Panc1 (cell line): ENCODE data around the gene SDK2. TPM values are rescaled to one million over a fixed set of nuclear protein-coding genes. Genes with fewer than 3 reads are reported as not detected.

Experiments
- ATAC-seq: fragments of 200-7000 bp; cut with Tn5 transposase; 2 replicates; pipeline ENCODE4 v1.9.1; 2020; ENCODE audit warnings: mild to moderate bottlenecking, moderate library complexity
- BruUV-seq: library from RNA; stranded (reverse); fragments of 400-500 nt; replicated peaks from 2 replicates; lab custom pipeline; 2021; lab: Mats Ljungman, UMichigan
- CTCF ChIA-PET: fragments of 300-600 bp; sonication (Branson Sonifier 250); formaldehyde crosslinking; loops from one replicate; lab custom pipeline; 2022; ENCODE audit warnings: antibody characterized with exemption; lab: Charles Lee
- POLR2A ChIA-PET: fragments of 300-600 bp; sonication (Branson Sonifier 250); formaldehyde crosslinking; loops from one replicate; lab custom pipeline; 2022; ENCODE audit warnings: antibody characterized with exemption; lab: Charles Lee
- DNase-seq: peaks from one replicate; pipeline ENCODE4 v3.0.0-alpha.2; 2010; ENCODE audit warnings: low read depth, low spot score
- H3K27ac ChIP-seq: 2 replicates; pipeline ENCODE4 v1.5.1; 2011; ENCODE audit warnings: mild to moderate bottlenecking, low read length, inconsistent platforms
- H3K27me3 ChIP-seq: fragments of 200-500 bp; sonication (Bioruptor generic); 2 replicates; pipeline ENCODE4 v1.6.0; 2014; ENCODE audit warnings: low read length, inconsistent platforms; ENCODE audit not compliant: control insufficient read depth, insufficient read depth
- H3K36me3 ChIP-seq: fragments of 200-500 bp; sonication (Bioruptor generic); 2 replicates; pipeline ENCODE4 v1.5.1; 2014; ENCODE audit warnings: inconsistent platforms, mild to moderate bottlenecking, low read length, moderate library complexity; ENCODE audit not compliant: control insufficient read depth, insufficient read depth
- H3K4me1 ChIP-seq: 2 replicates; pipeline ENCODE4 v1.5.1; 2011; ENCODE audit warnings: inconsistent platforms, mild to moderate bottlenecking, low read length, moderate library complexity; ENCODE audit not compliant: control insufficient read depth, insufficient read depth
- H3K4me3 ChIP-seq, 2 experiments: 2 replicates each; pipeline ENCODE4 v1.5.1; 2011 to 2012; ENCODE audit warnings: low read depth in 2 of 2, low read length in 2 of 2, mild to moderate bottlenecking in 2 of 2, inconsistent platforms in 1 of 2, moderate library complexity in 1 of 2
- H3K9me3 ChIP-seq: fragments of 200-500 bp; sonication (Bioruptor generic); 2 replicates; pipeline ENCODE4 v1.5.1; 2014; ENCODE audit warnings: low read depth, mild to moderate bottlenecking, inconsistent platforms, low read length, moderate library complexity; ENCODE audit not compliant: control insufficient read depth, insufficient read depth
- CTCF ChIP-seq: fragments of 450-650 bp; IDR thresholded peaks from 2 replicates; pipeline ENCODE4 v1.5.1; 2017; ENCODE audit warnings: mild to moderate bottlenecking
- POLR2AphosphoS5 ChIP-seq: IDR thresholded peaks from 2 replicates; pipeline ENCODE4 v1.6.1; 2012; ENCODE audit warnings: mild to moderate bottlenecking, low read depth, low read length, moderate library complexity
- SIN3A ChIP-seq: IDR thresholded peaks from 2 replicates; pipeline ENCODE4 v1.6.1; 2012; ENCODE audit warnings: low read depth, mild to moderate bottlenecking, low read length, moderate library complexity, borderline replicate concordance; ENCODE audit not compliant: insufficient read depth
- TCF7L2 ChIP-seq: IDR thresholded peaks from 2 replicates; pipeline ENCODE4 v1.6.1; 2011; ENCODE audit warnings: mild to moderate bottlenecking, low read depth, low read length, inconsistent platforms
- in situ Hi-C: cut with HindIII; loops from 2 replicates; pipeline ENCODE4 v1.10.0; 2016; ENCODE audit warnings: low sequenced_read_pairs, low pct_unique_long_range_greater_than_20kb
- intact Hi-C: fragments of 100-400 bp; cut with micrococcal nuclease; formaldehyde crosslinking; loops from one replicate; pipeline ENCODE4 v1.10.0; 2022; ENCODE audit not compliant: unreplicated experiment
- total RNA-seq: library from RNA; stranded (reverse); gene quantifications from one replicate; pipeline ENCODE4 v1.2.1, GENCODE V29; 2021; ENCODE audit not compliant: unreplicated experiment
- TF ChIP-seq, protein P1 (sequence below), 2 experiments: IDR thresholded peaks; 2 replicates each; pipeline ENCODE4 v1.6.1; 2011 to 2012; ENCODE audit warnings: low read depth in 2 of 2, control low read depth in 1 of 2, low read length in 1 of 2, mild to moderate bottlenecking in 1 of 2, moderate library complexity in 1 of 2; ENCODE audit not compliant: insufficient read depth in 1 of 2

SDK2 gene
- total RNA-seq, 1 experiment from 2014 or later = 0.41 TPM

GRCh38 chr17:73576556-73577098, 67.6 kb downstream of the SDK2 start:
- Histone ChIP-seq H3K9me3 (no peaks in the 10 kb centered on the region), H3K36me3 (no peaks in the 10 kb centered on the region), H3K4me3 (no peak overlapping the region), H3K27me3 (peaks cover 22% of the 10 kb centered on the region), H3K27ac (no peak overlapping the region), H3K4me1 (no peaks in the 10 kb centered on the region)
- no TSS peak for BruUV-seq
- in situ Hi-C loops = no loop called here
- CTCF ChIA-PET = no interaction called here
- DNase-seq (no peak), ATAC-seq (no peak)
- TF ChIP-seq POLR2AphosphoS5 (no peak), SIN3A (no peak), TCF7L2 (no peak), CTCF (no peak)
- TF ChIP-seq, protein P1, sequence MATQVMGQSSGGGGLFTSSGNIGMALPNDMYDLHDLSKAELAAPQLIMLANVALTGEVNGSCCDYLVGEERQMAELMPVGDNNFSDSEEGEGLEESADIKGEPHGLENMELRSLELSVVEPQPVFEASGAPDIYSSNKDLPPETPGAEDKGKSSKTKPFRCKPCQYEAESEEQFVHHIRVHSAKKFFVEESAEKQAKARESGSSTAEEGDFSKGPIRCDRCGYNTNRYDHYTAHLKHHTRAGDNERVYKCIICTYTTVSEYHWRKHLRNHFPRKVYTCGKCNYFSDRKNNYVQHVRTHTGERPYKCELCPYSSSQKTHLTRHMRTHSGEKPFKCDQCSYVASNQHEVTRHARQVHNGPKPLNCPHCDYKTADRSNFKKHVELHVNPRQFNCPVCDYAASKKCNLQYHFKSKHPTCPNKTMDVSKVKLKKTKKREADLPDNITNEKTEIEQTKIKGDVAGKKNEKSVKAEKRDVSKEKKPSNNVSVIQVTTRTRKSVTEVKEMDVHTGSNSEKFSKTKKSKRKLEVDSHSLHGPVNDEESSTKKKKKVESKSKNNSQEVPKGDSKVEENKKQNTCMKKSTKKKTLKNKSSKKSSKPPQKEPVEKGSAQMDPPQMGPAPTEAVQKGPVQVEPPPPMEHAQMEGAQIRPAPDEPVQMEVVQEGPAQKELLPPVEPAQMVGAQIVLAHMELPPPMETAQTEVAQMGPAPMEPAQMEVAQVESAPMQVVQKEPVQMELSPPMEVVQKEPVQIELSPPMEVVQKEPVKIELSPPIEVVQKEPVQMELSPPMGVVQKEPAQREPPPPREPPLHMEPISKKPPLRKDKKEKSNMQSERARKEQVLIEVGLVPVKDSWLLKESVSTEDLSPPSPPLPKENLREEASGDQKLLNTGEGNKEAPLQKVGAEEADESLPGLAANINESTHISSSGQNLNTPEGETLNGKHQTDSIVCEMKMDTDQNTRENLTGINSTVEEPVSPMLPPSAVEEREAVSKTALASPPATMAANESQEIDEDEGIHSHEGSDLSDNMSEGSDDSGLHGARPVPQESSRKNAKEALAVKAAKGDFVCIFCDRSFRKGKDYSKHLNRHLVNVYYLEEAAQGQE (IDR thresholded peaks at IDR 0.05; ENCODE audit: insufficient read depth in 1 of 2, low read depth in 2 of 2, low read length in 1 of 2) = no peak
- intact Hi-C loops = no loop called here
- POLR2A ChIA-PET = no interaction called here

DNA sequence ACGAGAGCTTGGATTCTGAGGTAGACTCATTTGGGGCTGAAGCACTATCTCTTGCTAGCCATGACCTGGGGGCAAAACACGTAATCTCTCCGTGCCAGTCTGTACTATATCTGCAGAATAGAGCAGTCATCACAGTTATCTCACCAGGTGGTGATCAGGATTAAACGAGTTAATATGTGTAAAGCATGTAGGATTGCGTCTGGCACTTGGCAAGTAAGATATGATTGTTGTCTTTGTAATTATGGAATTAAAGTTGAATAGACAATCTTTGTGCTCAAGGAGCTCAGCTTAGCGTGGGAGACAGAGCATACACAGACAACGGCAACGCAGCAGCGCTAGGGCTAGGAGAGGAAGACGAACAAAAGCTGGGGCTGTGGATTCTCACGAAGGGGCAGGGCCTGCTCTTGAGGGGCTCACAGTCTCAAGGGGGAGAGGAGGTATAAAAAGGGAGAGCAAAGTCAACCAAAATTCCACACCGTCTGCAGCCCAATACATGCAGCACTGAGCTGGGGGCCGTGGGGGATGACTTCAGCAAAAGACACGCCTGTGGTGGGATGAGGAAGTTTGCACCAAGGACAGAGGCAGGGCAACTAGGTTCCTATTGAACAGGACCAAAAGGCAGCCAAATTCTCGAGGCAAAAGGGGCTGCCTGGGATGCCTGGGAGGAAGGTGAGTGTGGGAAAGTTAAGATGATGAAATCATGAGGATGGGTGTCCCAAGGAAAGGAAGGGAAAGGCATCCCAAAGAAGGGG, 68.6 kb downstream of the SDK2 start:
- no peaks in the 10 kb centered on the region for H3K36me3 ChIP-seq
- POLR2A ChIA-PET = no interaction called here
- no peak for TF ChIP-seq POLR2AphosphoS5
- DNase-seq (no peak), ATAC-seq (no peak)
- CTCF ChIA-PET = no interaction called here
- H3K4me1 ChIP-seq = no peaks in the 10 kb centered on the region
- no peak overlapping the region for H3K27ac ChIP-seq
- no peaks in the 10 kb centered on the region for H3K9me3 ChIP-seq
- intact Hi-C loops = no loop called here
- H3K4me3 ChIP-seq = no peak overlapping the region
- BruUV-seq = no TSS peak
- in situ Hi-C loops = no loop called here
- peaks cover 22% of the 10 kb centered on the region for H3K27me3 ChIP-seq
